ENCODE measurements around the gene PCNX3.
A peak's percentile ranks its signal among the peaks of the same experiment; 100 is the strongest.

PCNX3 gene

DNA sequence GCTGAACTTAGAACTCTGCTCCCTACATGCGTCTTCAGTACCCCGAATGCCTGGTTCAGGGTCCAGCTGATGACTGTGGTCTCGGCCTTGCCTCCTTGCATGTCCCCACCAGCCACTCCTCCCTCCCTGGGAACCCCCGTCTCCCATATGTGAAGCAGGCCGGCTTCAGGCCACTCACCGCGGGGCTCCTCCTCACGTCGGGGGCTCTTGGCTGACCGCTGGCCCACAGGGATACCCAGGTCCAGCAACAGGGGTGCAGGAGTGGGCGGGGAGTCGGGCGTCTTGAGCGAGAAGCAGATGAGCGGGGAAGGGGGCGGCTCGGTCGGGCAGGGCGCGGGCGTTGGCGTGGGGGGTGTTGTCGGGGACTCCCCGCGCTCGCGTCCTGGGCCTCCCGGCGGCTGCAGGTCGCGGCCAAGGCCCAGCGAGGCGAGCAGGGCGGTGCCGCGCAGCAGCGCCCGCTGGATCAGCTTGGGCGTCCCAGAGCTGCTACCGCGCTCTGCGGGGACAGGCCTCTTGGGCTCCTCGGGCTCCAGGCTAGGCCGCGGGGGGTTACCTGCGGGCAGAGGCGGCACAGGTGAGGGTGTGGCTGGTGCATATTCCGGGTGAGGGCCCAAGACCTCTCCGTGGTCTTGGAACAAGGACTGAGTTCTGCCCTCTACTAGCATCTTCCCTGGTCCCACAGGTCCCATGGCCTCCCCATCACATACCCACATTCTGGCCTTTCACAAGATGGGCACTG lies 16.2 kb upstream of the PCNX3 start:
- no peak for DNase-seq (ENCODE audit: low read depth)

DNA sequence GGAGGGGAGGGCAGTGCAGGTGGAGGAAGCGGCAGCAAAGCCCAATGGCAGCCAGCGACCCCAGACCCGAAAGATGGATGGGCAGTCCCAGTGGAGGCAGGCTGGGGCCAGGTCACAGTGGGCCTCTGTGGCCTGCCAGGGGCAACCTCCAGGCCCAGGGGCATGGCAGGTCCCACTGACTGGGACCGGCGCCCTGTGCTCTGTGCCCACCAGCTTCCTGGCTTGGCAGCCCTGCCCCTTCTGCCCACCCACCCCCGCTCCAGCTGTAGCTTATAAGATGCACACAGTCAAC lies 15.7 kb upstream of the PCNX3 start:
- no peak for DNase-seq (ENCODE audit: low read depth)

DNA sequence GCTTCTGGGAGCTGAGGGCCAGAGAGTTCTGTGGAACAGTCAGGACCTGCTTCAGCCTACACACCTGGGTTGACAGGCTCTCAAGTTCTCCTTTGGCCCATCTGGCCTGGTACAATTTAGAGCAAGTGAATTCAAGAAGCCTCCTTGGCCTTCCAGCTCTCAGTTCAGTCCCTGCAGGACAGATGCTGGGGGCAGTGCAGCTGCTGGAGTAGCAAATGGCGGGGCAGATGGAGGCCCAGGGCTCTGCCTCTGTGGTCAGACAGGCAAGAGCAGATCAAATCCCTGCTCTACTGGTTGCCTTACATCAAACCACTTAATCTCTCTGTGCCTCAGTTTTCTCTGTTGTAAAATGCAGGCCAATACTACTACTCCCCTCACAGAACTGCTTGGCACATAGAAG lies 11.3 kb upstream of the PCNX3 start:
- no peak for DNase-seq (ENCODE audit: low read depth)

DNA sequence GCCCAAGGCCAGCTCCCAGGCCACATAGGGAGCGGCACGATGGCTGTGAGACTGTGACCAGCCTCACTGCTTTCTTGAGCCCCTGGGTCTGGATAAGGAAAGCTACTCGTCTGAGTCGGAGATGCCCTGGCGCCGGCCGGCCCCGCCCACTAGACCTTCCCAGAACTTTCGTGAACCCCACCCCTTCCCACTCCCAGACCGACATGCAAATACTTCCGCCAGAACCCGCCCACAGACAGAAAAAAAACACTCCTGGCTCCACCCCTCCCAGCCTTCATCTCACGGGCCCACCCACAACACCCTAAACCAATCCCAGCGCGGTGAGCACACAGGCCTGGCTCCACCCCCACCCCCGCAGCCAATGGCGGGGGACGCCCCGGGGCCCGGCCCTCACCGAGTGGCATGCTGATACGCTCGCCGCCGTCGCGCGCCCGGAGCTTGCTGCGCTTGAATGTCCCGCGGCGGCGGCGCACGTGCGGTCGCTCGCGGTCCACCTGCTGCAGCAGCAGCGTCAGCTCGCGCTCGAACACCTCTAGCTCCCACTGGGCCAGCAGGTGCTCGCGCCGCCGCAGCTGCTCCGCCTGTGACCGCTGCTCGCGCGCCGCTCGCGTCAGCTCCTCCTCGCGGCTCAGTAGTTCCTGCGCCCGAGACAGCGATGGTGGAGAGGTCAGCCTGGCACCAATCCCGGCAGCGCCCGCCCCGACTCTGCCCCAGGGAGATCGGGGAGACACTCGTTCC lies 8.5 kb upstream of the PCNX3 start:
- peak; percentile 97 for DNase-seq (ENCODE audit: low read depth)

DNA sequence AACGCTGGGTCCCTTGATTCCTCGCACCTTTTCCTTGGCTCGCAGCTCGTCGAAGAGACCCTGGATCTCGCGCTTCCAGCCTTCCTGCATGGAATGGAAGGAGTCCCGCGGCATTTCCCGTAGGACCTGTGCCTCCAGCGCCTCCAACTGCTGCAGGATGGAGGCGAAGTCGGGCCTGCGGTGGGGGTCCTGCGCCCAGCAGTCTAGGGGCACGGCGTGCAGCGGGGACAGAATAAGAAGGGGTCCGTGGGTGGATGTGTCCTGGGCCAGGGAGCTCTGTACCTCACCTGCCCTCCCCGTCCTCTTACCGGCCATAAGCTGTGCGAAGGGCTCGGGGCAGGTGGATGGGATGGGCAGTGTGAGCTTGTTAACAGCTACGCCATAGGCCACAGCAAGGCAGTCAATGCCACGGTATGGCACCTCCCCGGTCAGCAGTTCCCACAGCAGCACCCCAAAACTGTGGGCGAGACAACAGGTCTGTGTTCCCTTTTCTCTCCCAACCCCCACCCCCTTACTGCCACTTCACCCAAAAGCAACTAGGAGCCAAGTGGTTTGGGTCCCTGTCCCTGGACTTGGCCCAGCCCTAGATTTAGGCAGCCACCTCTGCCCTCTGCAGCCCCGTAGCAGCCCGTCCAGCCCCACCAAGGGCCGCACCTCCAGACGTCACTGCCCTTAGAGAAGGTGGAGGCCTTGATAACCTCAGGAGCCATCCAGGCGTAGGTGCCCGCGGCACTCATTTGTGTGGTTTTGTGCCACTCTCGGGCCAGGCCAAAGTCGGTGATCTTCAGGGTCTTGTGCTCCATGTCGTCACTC lies 7.8 kb upstream of the PCNX3 start:
- no peak for DNase-seq (ENCODE audit: low read depth)

DNA sequence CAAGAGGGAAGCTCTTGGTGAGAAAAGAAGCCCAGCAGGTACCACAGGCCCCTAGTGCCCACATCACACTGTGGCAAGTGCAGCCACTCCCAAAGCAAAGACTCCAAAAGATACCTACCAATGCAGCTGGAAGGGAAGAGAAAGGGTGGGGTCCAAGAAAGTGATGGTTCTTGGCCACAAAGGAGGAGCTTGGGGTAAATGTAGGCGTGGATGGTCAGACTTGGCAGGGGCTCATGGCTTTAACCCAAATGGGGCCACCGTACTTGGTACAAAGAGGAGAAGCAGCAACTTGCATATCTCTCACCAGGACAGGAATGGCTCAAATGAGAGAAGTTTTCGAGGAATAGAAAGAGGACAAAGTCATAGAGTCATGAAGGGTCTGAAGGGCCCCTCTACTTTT lies 6.3 kb upstream of the PCNX3 start:
- DNase-seq (ENCODE audit: low read depth): no peak

DNA sequence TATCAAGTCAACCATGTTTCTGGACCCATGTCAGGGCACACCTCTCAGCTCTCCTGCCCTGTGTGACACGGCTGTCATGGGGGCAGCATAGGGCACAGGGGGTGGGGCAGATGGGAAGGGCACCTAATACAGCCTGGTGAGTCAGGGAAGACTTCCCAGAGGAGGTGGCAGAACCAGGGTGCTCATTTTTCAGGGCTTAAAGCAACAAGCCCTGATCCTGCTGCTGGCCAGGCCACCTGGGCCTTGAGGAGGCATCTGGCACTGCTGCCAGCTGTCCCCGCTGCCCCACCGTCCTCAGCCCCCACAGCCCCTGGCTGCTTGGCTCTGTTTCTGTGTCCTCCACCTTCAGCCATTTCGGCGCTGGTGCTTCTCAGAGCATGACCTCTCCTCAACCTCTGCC lies 5.9 kb upstream of the PCNX3 start:
- DNase-seq (ENCODE audit: low read depth): no peak

DNA sequence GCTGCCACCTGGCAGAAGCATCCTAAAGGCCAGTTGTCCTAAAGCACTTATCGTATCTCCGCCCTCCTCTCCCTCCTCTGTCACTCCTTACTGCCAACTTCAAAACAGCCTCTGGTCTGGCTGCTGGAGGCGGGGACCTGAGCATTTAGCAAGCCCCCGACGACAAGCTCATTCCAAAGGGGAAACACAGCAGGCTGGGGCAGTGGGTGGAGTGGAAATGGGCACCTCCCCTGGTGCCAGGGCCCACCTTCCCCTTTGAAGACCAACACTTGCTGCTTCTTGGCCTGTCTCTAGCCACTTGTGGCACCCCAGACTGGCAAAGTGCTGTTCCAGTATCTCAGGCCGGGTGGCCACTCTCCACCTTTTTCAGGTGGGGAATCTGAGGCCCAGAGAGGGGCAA lies 5.2 kb upstream of the PCNX3 start:
- DNase-seq (ENCODE audit: low read depth): no peak

DNA sequence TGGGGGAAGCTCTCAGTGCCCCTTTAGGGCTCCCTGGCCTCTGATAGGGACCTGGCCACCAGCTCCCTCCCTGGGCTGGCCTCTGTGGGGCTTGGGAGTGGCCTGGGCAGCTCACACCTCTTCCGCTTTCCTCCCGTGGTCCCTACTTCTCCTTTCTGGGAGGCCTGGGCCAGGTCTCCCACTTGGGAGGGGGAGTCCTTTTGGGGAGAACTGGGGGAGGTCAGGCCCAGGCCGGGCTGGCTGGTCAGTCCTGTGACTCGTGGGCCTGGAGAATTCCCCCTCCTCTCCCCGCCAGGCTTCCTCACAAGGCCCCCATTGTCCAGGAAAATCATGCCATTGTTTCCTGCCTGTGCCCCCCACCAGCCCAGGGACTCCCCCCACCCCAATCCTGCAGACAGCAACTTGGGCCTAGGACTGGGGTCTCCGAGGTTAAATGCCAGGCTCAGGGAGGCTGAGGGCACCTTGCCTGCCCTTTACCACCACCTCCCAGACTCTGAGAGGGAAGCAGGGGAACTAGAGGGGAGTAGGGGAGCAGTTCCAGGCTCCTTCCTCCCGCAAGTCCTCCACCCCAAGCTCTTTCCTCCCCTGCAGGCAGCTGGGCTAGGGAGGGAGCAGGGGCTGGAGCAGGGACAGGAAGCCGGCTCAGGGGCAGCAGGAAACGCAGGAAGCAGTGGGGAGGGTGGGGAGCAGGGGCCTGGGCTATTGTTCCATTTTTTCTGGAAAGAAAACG lies 4.4 kb upstream of the PCNX3 start:
- DNase-seq (ENCODE audit: low read depth): no peak

DNA sequence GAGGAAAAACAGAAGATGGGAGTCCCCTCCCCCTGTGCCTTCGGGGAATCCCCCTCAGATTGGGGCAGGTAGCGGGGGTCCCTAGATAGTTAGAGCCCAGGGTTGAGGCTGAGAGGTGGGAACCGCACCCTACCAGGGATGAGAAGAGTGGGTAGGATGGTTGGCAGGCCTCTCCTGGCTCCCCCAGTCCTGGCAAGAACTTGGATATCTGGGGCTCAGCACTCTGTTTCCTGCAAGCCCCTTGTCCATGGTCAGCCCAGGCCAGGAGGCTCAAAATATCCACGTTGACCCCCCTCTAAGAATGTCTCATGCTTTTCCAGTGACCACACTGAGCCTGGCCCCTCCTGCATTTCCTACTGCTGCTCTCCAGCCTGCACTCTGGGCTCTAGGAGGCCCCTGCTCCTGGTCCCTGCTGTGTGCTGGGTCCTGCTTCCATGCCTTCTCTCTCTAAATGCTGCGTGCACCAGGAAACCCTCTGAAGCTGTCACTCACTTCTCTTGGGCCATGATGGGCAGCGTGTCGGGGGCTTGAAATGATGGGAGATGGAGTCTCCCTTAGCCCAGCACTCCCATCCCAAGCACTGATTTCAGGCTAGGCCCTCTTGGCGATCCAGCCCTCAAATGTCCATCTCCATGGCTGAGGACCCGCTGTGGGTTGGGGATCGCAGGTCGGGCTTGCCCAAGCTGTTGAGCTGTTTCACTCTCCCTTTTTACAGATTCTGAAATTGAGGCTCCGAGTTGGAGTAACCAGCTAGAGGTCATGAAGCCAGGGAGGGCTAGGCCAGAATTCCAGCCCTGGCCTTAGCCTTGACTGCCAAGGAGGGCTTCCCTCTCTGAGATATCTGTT lies 3.6 kb upstream of the PCNX3 start:
- DNase-seq (ENCODE audit: low read depth): peak; percentile 42

DNA sequence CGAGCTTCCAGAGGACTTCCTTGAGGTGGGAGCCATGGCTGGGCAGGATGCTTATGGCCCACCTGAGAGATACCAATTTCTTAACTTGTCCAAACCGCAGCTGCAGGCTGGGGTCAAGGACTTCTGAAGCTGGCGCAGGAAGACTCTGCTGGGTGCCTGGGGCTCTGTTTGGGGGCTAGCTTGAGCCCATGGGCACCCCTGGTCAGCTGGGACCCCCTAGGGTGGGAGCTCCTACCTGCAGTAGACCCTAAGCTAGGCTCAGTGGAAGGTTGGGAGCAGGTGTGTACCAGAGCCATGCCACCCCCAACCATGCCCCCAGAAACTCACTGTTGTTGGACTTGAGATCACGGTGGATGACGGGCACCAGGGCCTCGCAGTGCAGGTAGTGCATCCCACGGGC lies 2.9 kb upstream of the PCNX3 start:
- DNase-seq (ENCODE audit: low read depth): no peak

DNA sequence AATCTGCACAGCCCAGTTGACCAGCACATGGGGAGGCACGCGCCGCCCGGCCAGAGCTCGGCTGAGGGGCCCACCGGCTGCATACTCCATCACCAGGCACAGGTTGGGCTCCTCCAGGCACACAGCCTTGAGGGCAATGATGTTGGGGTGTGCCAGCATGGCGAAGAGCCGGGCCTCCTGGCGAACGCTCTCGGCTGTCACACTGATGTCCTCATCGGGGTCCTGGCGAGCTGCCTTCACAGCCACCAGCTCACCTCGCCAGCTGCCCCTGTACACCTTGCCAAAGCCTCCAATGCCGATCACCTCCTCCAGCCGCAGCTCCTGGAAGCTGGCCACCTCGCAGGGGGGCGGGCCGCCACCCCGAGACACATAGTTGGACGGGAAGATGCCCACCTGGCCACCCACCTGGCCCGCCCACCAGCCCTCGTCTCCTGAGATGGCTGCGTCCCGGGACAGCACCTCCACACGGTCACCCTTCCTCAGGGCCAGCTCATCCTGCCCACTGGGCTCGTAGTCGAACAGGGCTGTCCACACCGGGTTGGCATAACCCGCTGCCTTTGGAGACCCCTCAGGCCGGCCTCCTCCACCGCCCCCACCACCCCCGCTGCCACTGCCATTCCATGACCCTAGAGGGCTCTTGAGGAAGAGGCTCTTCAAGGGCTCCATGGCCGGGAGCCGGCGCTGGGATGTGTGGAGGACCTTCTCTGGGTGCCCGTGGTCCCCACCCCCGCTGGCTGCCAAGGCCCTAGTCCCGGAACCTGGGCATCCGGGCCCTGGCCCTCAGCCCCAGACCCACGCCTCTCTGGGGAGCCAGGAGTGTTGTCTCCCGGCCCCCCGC lies 2.3 kb upstream of the PCNX3 start:
- DNase-seq (ENCODE audit: low read depth): no peak

DNA sequence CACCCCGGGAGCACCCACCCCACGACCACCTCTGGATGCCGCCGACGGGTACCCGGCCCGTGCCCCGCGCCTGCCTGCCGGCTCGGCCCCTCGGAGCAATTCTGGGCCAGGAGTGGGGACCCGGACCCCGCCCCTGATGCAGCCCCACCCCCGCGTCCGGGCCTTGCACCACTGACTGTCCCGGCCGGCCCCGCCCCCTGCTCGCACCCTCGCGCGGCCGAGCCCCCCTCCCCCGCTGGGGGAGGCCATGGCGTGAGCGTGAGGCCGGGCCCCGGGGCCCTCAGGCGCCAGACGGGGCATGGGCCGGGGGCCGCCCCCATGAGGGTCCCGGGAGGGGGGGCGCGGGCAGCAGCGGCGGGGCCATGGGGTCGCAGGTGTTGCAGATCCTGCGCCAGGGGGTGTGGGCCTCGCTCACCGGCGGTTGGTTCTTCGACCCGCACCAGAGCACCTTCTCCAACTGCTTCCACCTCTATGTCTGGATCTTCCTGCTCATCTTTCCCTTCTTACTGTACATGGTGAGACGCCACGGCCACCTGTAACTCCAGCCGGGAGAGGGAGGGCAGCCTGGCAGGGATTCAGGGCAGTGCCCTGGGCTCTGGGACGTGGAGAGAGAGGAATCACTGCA lies 486 bp downstream of the PCNX3 start:
- DNase-seq (ENCODE audit: low read depth): no peak

DNA sequence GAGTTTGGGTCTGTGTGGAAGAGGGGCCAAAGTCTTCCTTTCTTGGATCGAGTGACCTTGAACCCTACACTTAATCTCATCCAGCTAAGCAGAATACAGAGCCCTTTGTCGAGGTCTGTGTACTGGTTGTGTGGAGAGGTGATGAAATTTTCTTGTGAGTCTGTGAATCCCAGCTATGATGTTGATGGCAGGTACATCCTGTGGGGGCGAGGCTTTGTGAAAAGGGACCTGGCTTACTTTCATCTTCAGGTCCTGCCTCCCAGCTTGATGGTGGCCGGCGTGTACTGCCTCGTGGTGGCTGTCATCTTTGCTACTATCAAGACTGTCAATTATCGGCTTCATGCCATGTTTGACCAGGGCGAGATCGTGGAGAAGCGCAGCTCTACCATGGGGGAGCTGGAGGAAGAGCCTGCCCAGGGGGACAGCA lies 1.0 kb downstream of the PCNX3 start:
- no peak for DNase-seq (ENCODE audit: low read depth)

DNA sequence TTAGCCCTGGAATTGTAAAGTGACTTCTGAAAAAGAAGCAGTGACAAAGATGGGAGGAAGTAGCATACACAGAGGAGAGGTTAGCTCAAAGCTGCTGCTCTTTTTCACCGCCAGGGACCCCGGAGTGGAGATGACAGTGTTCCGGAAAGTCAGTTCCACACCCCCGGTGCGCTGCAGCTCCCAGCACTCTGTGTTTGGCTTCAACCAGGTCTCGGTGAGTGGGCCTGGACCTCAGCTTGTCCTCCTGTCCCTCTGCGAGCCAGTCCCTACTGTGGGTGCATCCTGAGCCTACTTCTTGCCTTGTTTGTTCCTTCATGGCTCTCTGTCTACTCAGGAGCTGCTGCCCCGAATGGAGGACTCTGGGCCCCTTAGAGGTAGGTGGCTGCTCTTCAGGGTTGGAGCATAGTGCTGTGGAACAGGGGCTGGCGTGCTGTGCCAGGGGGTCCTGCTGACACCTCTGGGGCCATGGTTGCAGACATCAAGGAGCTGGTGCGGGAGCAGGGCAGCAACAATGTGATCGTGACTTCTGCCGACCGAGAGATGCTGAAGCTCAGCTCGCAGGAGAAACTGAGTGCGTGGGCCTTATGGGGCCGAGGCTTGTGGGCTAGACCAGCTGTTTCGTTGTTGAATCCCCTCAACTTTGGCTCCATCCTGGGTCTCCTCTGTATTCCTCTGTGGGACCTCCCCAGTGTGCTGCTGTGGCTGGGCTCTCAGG lies 1.7 kb downstream of the PCNX3 start:
- no peak for DNase-seq (ENCODE audit: low read depth)

DNA sequence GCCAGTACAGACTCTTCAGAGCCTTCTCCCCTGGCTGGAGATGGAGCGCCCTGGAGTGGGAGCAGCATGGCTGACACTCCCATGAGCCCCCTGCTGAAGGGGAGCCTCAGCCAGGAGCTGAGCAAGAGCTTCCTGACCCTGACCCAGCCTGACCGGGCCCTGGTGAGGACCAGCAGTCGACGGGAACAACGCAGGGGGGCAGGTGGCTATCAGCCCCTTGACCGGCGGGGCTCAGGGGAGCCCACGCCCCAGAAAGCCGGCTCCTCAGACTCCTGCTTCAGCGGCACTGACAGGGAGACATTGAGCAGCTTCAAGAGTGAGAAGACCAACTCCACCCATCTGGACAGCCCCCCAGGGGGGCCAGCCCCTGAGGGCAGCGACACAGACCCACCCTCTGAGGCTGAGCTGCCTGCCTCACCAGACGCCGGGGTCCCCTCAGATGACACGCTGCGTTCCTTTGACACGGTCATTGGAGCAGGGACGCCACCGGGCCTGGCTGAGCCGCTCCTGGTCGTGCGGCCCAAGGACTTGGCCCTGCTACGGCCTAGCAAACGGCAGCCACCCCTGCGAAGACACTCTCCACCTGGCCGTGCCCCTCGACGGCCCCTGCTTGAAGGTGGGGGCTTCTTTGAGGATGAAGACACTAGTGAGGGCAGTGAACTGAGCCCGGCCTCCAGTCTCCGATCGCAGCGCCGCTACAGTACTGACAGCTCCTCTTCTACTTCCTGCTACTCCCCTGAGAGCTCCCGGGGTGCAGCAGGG lies 2.6 kb downstream of the PCNX3 start:
- no peak for DNase-seq (ENCODE audit: low read depth)

DNA sequence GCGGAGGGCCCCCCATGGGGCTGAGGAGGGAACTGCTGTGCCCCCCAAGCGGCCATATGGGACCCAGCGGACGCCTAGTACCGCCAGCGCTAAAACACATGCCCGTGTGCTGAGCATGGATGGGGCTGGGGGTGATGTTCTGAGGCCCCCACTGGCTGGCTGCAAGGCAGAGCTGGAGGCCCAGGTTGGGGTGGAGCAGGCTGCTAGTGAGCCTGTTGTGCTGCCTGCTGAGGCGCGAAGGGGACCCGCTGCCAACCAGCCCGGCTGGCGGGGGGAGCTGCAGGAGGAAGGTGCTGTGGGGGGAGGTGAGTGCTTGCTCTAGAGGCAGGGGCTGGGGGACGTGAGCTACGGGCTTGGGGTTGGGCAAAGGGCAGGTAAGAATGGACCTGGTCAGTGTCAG lies 3.2 kb downstream of the PCNX3 start:
- no peak for DNase-seq (ENCODE audit: low read depth)

DNA sequence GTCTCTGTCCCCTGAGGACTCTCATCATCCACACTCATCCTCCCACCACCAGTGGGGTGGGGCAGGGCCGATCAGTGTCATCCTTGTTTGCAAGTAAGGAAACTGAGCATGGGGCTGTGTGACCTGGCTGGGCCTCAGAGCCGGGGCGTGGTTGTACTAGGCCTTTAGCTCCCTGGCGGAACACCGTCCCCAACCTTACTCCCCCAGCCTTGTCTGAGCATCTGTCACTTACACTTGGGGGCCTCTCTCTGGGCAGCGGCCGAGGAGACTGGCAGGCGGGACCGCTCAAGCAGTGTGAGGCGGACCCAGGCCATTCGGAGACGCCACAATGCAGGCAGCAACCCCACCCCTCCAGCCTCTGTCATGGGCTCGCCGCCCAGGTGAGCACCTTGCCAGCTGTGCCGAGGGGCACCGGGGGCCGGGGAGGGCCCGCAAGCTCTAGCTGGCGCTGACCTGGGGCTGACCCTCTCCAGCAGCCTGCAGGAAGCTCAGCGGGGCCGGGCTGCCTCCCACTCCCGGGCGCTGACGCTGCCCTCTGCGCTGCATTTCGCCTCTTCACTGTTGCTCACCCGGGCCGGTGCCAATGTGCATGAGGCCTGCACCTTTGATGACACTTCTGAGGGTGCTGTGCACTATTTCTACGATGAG lies 3.8 kb downstream of the PCNX3 start:
- DNase-seq (ENCODE audit: low read depth): no peak

Measured in iris pigment epithelial cell (primary cell).